Transverse colon (tissue), 4 donors: Measurements from ENCODE around the gene YWHAG.

Experiments
- EP300 ChIP-seq: sonication (generic); formaldehyde crosslinking; IDR thresholded peaks from one replicate; pipeline ENCODE4 v1.6.1; 2017; ENCODE audit warnings: antibody characterized with exemption, low read depth
- POLR2A ChIP-seq: fragments of 450-650 bp; IDR thresholded peaks from one replicate; pipeline ENCODE4 v1.6.1; 2016; ENCODE audit warnings: antibody characterized with exemption, mild to moderate bottlenecking, moderate library complexity
- POLR2AphosphoS5 ChIP-seq, 3 donors: sonication (generic); formaldehyde crosslinking; IDR thresholded peaks; one replicate each; pipeline ENCODE4 v1.6.1; 2016; ENCODE audit warnings: antibody characterized with exemption in 3 of 3
- TF ChIP-seq, protein P1 (sequence below), 5 experiments: fragments of 200-600 bp in 3 of 5; fragments of 450-650 bp in 2 of 5; sonication (generic) in 3 of 5; IDR thresholded peaks; 1 replicate in 2 of 5; 2 replicates in 3 of 5; pipeline ENCODE4 v1.5.1; 2016 to 2017; ENCODE audit warnings: antibody characterized with exemption in 5 of 5, inconsistent platforms in 3 of 5, mild to moderate bottlenecking in 2 of 5, moderate library complexity in 1 of 5

DNA sequence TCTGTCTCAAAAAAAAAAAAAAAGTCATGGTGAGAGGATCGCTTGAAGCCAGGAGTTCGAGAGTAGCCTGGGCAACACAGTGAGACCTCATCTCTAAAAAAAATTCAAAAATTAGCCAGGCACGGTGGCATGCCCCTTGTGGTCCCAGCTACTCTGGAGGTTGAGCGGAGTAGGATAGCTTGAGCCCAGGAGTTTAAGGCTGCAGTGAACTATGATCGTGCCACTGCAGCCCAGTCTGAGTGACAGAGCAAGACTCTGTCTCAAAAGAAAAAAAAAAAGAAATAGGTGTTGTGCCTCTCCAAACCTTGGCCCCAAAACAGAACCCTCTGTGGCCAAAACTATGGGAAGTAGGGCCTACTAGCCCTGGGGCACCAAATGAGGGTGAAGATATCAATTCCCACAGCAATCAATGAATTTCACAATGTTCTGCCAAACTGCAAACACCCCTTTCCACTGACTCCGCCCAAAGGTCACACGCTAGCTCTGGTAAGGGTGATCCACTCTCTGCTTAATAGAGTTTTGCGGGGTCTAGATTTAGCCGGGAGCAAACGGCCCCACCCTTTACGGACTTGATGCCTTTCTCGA is 33.8 kb upstream of the YWHAG start:
- TF ChIP-seq, protein P1, sequence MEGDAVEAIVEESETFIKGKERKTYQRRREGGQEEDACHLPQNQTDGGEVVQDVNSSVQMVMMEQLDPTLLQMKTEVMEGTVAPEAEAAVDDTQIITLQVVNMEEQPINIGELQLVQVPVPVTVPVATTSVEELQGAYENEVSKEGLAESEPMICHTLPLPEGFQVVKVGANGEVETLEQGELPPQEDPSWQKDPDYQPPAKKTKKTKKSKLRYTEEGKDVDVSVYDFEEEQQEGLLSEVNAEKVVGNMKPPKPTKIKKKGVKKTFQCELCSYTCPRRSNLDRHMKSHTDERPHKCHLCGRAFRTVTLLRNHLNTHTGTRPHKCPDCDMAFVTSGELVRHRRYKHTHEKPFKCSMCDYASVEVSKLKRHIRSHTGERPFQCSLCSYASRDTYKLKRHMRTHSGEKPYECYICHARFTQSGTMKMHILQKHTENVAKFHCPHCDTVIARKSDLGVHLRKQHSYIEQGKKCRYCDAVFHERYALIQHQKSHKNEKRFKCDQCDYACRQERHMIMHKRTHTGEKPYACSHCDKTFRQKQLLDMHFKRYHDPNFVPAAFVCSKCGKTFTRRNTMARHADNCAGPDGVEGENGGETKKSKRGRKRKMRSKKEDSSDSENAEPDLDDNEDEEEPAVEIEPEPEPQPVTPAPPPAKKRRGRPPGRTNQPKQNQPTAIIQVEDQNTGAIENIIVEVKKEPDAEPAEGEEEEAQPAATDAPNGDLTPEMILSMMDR (IDR thresholded peaks at IDR 0.05): no peak
- no peak for TF ChIP-seq POLR2A
- TF ChIP-seq POLR2AphosphoS5 (IDR thresholded peaks at IDR 0.05): no peak
- TF ChIP-seq EP300: no peak
